Erythroblast (primary cell): ENCODE measurements around the gene CFAP52.

Experiments used
- GATA1 ChIP-seq: IDR thresholded peaks from 2 replicates; pipeline ENCODE4 v1.6.1; 2011; ENCODE audit warnings: low read depth, mild to moderate bottlenecking, control low read depth, low read length, moderate library complexity
- POLR2A ChIP-seq: IDR thresholded peaks from 2 replicates; pipeline ENCODE4 v1.6.1; 2011; ENCODE audit warnings: mild to moderate bottlenecking, low read length

GRCh38 chr17:9533441-9533840, 43.0 kb upstream of the CFAP52 start:
- TF ChIP-seq POLR2A = no peak
- no peak for TF ChIP-seq GATA1
